IPS DF 6.9 (cell line): ENCODE data around the gene FAF2.
"Not testable (repeated sequence)": the region's sequence is repeated elsewhere in the genome, so short reads cannot be mapped to it uniquely, and the experiment has no call there.

ENCODE experiments used
- DNase-seq: peaks from one replicate; pipeline ENCODE4 v3.0.0-alpha.2; 2013; ENCODE audit warnings: low read depth, low spot score
- H3K27ac ChIP-seq: one replicate; pipeline ENCODE4 v1.5.1; 2013; ENCODE audit warnings: low read length, control low read depth
- H3K27me3 ChIP-seq: 2 replicates; pipeline ENCODE4 v1.6.1; 2013; ENCODE audit warnings: mild to moderate bottlenecking, low read length; ENCODE audit not compliant: control insufficient read depth, insufficient read depth
- H3K36me3 ChIP-seq: 2 replicates; pipeline ENCODE4 v1.6.1; 2013; ENCODE audit warnings: low read length; ENCODE audit not compliant: control insufficient read depth, insufficient read depth
- H3K4me1 ChIP-seq: 2 replicates; pipeline ENCODE4 v1.6.1; 2013; ENCODE audit warnings: low read length; ENCODE audit not compliant: control insufficient read depth, insufficient read depth
- H3K4me3 ChIP-seq: 2 replicates; pipeline ENCODE4 v1.5.1; 2013; ENCODE audit warnings: mild to moderate bottlenecking, low read length
- H3K9me3 ChIP-seq: 2 replicates; pipeline ENCODE4 v1.6.1; 2013; ENCODE audit warnings: low read length, inconsistent platforms; ENCODE audit not compliant: control insufficient read depth, insufficient read depth
- WGBS: extraction: QIAGEN DNeasy Blood & Tissue Kit; methylation state at CpG from one replicate; pipeline ENCODE4 v1.1.7; 2013; ENCODE audit warnings: mixed read lengths, missing lambda C conversion rate; ENCODE audit not compliant: insufficient read length, insufficient coverage; 5-methylcytosine and 5-hydroxymethylcytosine counted together

The FAF2 gene

GRCh38 chr5:176440927-176441706, 7.1 kb upstream of the FAF2 start:
- H3K4me1 ChIP-seq: peaks cover 2% of the 10 kb centered on the region; the same call in 1 of the 2 replicates
- no peak for DNase-seq
- H3K36me3 ChIP-seq: no peaks in the 10 kb centered on the region
- no peaks in the 10 kb centered on the region for H3K9me3 ChIP-seq
- no peaks in the 10 kb centered on the region for H3K27me3 ChIP-seq
- no CpG with 5 or more reads among the region's 10 CpGs for WGBS
- H3K4me3 ChIP-seq: no peak overlapping the region
- H3K27ac ChIP-seq: no peak overlapping the region

DNA sequence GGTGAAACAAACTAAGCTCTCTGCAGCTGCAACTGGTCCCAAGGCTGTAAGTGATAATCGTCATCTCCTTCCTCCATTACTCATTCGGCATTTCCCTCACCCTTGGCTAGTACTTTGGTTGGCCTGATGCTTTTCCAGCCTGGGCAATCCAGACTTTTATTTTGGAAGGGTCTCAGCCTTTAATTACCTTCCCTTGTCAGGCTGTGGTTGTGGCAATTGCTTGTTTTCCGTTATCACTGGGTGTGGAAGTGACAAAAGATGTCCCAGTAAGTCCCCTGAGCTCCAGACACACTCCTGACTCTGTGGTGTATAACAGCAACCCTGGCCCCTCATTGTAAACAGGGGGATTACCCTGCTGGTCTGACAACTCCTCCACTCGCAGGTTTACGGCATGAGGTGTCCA, 6.3 kb upstream of the FAF2 start:
- H3K4me3 ChIP-seq: no peak overlapping the region
- WGBS: no CpG with 5 or more reads among the region's 5 CpGs
- no peaks in the 10 kb centered on the region for H3K9me3 ChIP-seq
- no peak overlapping the region for H3K27ac ChIP-seq
- H3K36me3 ChIP-seq: no peaks in the 10 kb centered on the region
- DNase-seq: no peak
- peaks cover 2% of the 10 kb centered on the region; the same call in 1 of the 2 replicates for H3K4me1 ChIP-seq
- no peaks in the 10 kb centered on the region for H3K27me3 ChIP-seq

DNA sequence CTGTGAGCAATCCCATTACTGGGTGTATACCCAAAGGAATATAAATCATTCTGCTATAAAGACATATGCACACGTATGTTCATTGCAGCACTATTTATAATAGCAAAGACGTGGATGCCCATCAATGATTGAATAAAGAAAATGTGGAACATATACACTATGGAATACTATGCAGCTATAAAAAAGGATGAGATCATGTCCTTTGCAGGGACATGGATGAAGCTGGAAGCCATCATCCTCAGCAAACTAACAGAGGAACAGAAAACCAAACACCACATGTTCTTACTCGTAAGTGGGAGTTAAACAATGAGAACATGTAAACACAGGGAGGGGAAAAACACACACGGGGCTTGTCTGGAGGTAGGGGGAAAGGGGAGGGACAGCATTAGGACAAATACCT, 5.3 kb upstream of the FAF2 start:
- not testable (repeated sequence) for H3K9me3 ChIP-seq, H3K4me1 ChIP-seq, H3K27me3 ChIP-seq, DNase-seq, H3K27ac ChIP-seq, H3K36me3 ChIP-seq, H3K4me3 ChIP-seq
- WGBS: no CpG with 5 or more reads among the region's 4 CpGs

DNA sequence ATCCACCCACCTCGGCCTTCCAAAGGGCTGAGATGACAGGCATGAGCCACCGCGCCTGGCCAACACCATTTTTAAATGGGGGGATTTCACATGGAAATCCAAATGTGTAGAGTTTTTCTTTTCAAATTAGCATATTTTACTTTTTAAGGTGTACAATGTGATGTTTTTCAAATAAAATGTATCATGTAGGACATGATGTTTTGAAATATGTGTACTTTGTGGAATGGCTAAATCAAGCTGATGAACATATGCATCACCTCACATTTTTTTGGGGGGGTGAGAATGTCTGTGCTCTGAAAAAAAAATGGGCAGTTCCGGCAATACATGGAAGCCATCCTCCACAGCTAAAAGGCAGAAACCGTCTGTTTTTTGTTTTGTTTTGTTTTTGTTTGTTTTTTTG, 3.4 kb upstream of the FAF2 start:
- no CpG with 5 or more reads among the region's 5 CpGs for WGBS
- no peaks in the 10 kb centered on the region for H3K9me3 ChIP-seq
- DNase-seq: no peak
- H3K4me1 ChIP-seq: peaks cover 2% of the 10 kb centered on the region; the same call in 1 of the 2 replicates
- no peaks in the 10 kb centered on the region for H3K36me3 ChIP-seq
- no peaks in the 10 kb centered on the region for H3K27me3 ChIP-seq
- no peak overlapping the region for H3K27ac ChIP-seq
- no peak overlapping the region for H3K4me3 ChIP-seq

GRCh38 chr5:176446028-176446665, 2.0 kb upstream of the FAF2 start:
- DNase-seq: no peak
- no peaks in the 10 kb centered on the region for H3K36me3 ChIP-seq
- no peak overlapping the region for H3K4me3 ChIP-seq
- H3K9me3 ChIP-seq: no peaks in the 10 kb centered on the region
- peaks cover 2% of the 10 kb centered on the region; the same call in 1 of the 2 replicates for H3K4me1 ChIP-seq
- no peaks in the 10 kb centered on the region for H3K27me3 ChIP-seq
- H3K27ac ChIP-seq: no peak overlapping the region
- no CpG with 5 or more reads among the region's 9 CpGs for WGBS

DNA sequence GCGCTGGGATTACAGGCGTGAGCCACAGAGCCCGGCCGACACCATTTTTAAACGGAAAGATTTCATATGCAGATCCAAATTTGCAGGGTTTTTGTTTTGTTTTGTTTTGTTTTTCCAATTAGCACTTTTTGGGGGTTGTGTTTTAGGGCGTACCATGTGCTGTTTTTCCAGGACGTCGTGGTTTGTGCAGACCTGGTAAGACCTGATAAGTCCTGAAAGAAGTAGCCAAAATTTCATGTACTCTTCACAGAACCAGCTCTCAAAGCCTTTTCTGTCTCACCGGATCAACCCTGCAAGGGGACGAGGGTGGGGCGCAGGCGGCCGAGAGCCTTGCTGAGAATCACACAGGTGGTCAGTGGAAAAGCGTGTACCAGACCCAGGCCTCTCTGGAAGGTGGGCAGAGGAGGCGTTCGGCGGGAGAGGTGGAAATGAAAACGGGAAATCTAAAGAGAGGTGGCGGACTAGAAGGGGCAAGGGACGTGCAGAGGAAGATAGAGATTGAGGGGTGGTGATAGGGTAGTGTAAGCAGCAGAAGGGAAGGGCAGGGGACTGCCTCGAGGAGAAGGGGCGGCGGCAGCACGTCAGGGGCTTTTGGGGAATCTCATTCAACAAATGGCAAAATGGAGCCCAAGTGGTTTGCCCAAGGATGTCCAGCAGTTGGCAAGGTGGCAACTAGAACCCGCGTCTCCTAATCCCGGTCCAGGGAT, 1.1 kb upstream of the FAF2 start:
- no peak for DNase-seq
- Histone ChIP-seq H3K27ac (peak overlapping the region; percentile 29), H3K36me3 (no peaks in the 10 kb centered on the region), H3K9me3 (no peaks in the 10 kb centered on the region), H3K4me1 (peaks cover 1% of the 10 kb centered on the region; the same call in 1 of the 2 replicates), H3K27me3 (no peaks in the 10 kb centered on the region), H3K4me3 (peak overlapping the region; percentile 89)
- no CpG with 5 or more reads among the region's 27 CpGs for WGBS

DNA sequence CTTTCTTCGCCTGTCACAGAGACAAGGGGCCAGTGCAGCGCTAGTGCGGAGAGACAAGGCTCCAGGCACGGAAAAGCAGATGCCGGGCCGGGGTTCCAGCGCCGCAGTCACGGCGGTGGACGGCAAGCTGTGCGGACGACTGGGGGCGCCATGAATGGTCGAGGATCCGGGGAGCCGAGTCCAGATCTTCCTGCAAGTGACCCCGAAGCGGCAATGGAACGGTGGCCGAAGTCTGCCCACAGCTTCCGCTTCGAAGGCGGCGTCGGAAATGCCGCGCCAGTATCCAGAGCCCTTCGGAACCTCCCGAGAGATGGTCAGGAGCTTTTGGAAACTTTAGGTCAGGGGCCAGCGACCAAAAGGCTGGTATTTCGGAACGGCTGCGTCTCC, 601 bp upstream of the FAF2 start:
- H3K27ac ChIP-seq: peak overlapping the region; percentile 29
- no peaks in the 10 kb centered on the region for H3K4me1 ChIP-seq

GRCh38 chr5:176450077-176450476, 1.9 kb downstream of the FAF2 start:
- no CpG with 5 or more reads among the region's 1 CpG for WGBS

More for the DNA sequence above, 601 bp upstream of the FAF2 start:
- H3K27me3 ChIP-seq: no peaks in the 10 kb centered on the region
- peak overlapping the region; percentile 89 for H3K4me3 ChIP-seq
- no CpG with 5 or more reads among the region's 34 CpGs for whole genome bisulfite sequencing
- H3K36me3 ChIP-seq: no peaks in the 10 kb centered on the region
- DNase-seq: no peak
- H3K9me3 ChIP-seq: no peaks in the 10 kb centered on the region

GRCh38 chr5:176454724-176455394, 6.7 kb downstream of the FAF2 start:
- WGBS: no CpG with 5 or more reads among the region's 4 CpGs
- H3K4me1 ChIP-seq: no peaks in the 10 kb centered on the region
- no peak overlapping the region for H3K27ac ChIP-seq
- no peaks in the 10 kb centered on the region for H3K27me3 ChIP-seq
- no peak for DNase-seq
- H3K9me3 ChIP-seq: no peaks in the 10 kb centered on the region
- no peak overlapping the region for H3K4me3 ChIP-seq
- no peaks in the 10 kb centered on the region for H3K36me3 ChIP-seq

More at GRCh38 chr5:176450077-176450476, 1.9 kb downstream of the FAF2 start:
- Histone ChIP-seq H3K27ac (no peak overlapping the region), H3K9me3 (no peaks in the 10 kb centered on the region), H3K36me3 (no peaks in the 10 kb centered on the region), H3K27me3 (no peaks in the 10 kb centered on the region), H3K4me1 (no peaks in the 10 kb centered on the region), H3K4me3 (no peak overlapping the region)
- no peak for DNase-seq

DNA sequence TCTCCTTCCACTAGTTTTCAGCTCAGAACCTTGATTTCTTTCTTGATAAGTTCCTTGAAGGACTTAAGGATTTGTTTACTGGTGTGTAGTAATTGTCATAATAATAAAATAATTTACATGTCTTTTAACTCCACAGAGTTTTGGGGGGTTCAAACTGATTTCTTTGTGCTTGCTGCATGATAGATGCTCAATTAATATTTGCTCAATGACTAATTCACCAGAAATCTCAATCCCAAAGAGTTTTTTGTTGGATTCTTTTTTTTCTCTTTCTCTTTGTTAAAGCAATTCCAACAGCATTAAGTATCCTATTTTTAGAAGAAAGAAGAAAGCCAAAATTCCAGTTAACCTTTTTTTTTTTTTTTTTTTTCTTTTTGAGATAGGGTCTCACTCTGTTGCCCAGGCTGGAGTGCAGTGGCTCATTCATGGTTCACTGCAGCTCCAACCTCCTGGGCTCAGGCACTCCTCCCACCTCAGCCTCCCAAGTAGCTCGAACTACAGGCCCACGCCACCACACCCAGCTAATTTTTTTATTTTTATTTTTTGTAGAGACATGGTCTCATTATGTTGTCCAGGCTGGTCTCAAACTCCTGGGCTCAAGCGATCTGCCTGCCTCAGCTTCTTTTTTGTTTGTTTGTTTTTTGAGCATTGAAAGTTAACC, 10.8 kb downstream of the FAF2 start:
- H3K27ac ChIP-seq: no peak overlapping the region
- no CpG with 5 or more reads among the region's 3 CpGs for WGBS
- no peaks in the 10 kb centered on the region for H3K36me3 ChIP-seq
- no peaks in the 10 kb centered on the region for H3K4me1 ChIP-seq
- DNase-seq: no peak
- H3K9me3 ChIP-seq: no peaks in the 10 kb centered on the region
- no peak overlapping the region for H3K4me3 ChIP-seq
- H3K27me3 ChIP-seq: no peaks in the 10 kb centered on the region
